ENCODE results near the gene ZNHIT2.
"Not testable (repeated sequence)": the region's sequence is repeated elsewhere in the genome, so short reads cannot be mapped to it uniquely, and the experiment has no call there.

The ZNHIT2 gene
- total RNA-seq, result 11.7 to 18.7 (median 13.4) reads per million in 4 experiments

GRCh38 chr11:65117206-65118096 lies at the start of gene ZNHIT2:
TSS of gene ZNHIT2 (minus strand) at chr11:65117701. CDS start at chr11:65117653, 48 bp downstream.
- DNase-seq, result peak; percentile 100

GRCh38 chr11:65166893-65167292 lies 49.4 kb upstream of the ZNHIT2 start:
- DNase-seq, result no peak

GRCh38 chr11:65165410-65166317 lies 48.2 kb upstream of the ZNHIT2 start:
- DNase-seq, result no peak

GRCh38 chr11:65163684-65164083 lies 46.2 kb upstream of the ZNHIT2 start:
- no peak for DNase-seq

GRCh38 chr11:65160643-65161042 lies 43.1 kb upstream of the ZNHIT2 start:
- DNase-seq, result no peak

GRCh38 chr11:65159012-65159411 lies 41.5 kb upstream of the ZNHIT2 start:
- no peak for DNase-seq

- no peak for DNase-seq
Observed at GRCh38 chr11:65157336-65157735, 39.8 kb upstream of the ZNHIT2 start.

- DNase-seq, result no peak
Observed at GRCh38 chr11:65156926-65157325, 39.4 kb upstream of the ZNHIT2 start.

- no peak for DNase-seq
Observed at GRCh38 chr11:65156256-65156655, 38.8 kb upstream of the ZNHIT2 start.

- DNase-seq, result no peak
Observed at GRCh38 chr11:65152122-65152521, 34.6 kb upstream of the ZNHIT2 start.

- no peak for DNase-seq
Observed at GRCh38 chr11:65151331-65151899, 33.9 kb upstream of the ZNHIT2 start.

- no peak for DNase-seq
Observed at GRCh38 chr11:65150509-65151299, 33.2 kb upstream of the ZNHIT2 start.

GRCh38 chr11:65150131-65150508 lies 32.6 kb upstream of the ZNHIT2 start:
- DNase-seq, result not testable (repeated sequence)

- DNase-seq, result no peak
Observed at GRCh38 chr11:65148657-65149056, 31.2 kb upstream of the ZNHIT2 start.

GRCh38 chr11:65147352-65148075 lies 30.0 kb upstream of the ZNHIT2 start:
- DNase-seq, result no peak

- no peak for DNase-seq
Observed at GRCh38 chr11:65141896-65142494, 24.5 kb upstream of the ZNHIT2 start.

GRCh38 chr11:65136515-65137096 lies 19.1 kb upstream of the ZNHIT2 start:
- no peak for DNase-seq

- no peak for DNase-seq
Observed at GRCh38 chr11:65135633-65136145, 18.2 kb upstream of the ZNHIT2 start.

GRCh38 chr11:65134952-65135632 lies 17.6 kb upstream of the ZNHIT2 start:
- peak; percentile 75 for DNase-seq

Measured in effector CD8-positive, alpha-beta T cell (primary cell).